Measurements from ENCODE around the gene CAPN10.

Gene CAPN10

DNA sequence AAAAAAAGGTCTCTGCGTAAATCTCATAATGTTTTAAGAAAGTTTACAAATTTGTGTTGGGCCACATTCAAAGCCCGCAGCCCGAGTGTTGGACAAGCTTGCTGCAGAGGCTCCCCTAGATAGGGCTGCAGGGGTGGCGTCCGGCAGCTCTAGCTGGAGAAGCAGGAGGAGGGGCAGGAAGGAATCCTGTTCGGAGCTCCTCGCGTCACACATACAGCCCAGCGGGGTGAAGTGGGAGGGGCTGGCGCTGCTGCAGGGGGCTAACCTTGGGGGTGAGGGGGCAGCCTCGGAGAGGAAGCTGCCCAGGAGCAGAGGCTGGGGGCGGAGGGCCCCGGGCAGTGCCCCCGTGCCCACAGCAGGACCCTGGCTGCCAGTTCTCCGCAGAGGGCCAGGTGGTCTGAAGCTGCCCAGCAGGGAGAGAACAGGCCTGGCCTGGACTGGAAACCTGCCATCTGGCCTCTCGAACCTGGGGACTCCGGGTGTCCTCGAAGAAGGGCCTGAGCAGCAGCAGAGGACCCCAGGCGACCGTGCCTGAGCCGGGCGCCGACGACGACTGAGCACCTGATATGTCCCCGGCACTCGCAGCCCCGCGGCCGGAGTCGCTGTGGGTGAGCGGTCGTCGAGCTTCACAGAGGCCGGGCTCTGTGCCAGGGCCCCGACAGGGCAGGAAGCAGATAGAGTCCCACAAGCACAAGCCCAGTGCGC lies 36.1 kb downstream of the CAPN10 start:
- peak in 1 of 2 donors; percentile 50 for DNase-seq (ENCODE audit: low read depth in 2 of 2)

DNA sequence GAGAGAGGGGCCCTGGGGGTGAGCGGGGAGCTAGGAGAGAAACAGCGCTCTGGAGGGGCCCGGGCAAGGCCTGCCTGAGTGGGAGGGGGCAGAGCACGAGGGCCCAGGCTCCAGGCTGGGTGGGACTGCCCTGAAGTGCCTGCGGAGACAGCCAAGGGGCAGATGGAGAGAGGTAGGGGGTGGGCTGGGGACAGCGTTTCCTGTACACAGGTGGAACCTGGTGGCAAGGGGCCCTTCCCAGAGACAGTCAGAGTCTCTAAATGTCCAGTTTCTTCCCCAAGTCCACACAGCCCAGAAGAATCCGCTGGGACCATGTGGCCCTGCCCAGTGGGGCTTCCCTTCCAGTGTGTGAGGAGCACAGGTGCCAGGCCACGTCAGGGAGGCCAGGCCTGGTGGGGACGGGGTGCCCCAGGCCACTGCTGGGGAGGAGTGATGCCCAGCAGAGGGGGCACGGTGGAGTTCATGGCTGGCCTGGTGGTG lies 37.0 kb downstream of the CAPN10 start:
- no peak for DNase-seq (ENCODE audit: low read depth in 2 of 2)

DNA sequence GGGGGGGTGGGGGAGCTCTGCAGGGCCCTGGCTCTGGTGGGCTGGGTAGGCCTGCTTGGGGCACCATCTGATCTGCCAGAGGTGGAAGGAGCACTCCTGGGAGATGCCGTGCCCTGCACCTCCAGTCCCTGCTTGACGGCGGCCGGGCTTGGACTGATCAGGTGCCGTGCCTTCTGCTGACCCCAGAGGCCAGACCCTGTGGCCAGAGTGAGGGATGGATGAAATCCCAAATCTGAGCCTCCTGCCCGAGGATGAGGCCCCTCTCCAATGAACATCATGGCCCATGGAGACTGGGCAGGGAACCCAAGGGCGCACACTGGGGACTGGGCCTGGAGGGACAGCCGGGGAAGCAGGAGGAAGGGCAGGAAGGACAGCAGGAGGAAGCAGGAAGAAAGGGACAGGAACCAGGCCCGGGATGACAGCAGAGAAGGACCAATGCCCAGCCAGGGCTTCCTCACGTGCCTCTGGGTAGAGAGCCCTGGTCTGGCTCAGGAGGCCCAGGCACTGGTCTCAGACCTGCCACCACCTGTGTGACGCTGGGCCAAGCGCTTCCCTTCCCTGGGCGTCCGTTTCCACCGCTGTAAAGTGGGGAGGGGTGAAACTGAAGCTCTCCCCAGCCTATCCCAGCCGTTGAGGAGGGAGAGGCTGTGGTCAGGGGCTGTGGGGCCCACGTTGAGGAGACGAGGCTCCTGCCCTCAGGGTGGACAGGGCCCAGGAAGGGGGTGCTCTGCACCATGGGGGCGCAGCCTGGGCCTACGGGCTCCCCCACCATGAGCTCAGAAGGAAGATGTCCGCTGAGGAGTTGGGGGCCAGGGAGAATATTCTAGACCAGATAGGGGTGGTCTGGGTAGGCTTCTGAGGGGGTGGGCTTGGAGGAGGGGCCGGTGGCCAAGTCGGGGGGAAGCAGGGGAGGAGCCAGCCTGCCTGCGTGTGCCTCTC lies 37.7 kb downstream of the CAPN10 start:
- DNase-seq (ENCODE audit: low read depth in 2 of 2), result no peak

DNA sequence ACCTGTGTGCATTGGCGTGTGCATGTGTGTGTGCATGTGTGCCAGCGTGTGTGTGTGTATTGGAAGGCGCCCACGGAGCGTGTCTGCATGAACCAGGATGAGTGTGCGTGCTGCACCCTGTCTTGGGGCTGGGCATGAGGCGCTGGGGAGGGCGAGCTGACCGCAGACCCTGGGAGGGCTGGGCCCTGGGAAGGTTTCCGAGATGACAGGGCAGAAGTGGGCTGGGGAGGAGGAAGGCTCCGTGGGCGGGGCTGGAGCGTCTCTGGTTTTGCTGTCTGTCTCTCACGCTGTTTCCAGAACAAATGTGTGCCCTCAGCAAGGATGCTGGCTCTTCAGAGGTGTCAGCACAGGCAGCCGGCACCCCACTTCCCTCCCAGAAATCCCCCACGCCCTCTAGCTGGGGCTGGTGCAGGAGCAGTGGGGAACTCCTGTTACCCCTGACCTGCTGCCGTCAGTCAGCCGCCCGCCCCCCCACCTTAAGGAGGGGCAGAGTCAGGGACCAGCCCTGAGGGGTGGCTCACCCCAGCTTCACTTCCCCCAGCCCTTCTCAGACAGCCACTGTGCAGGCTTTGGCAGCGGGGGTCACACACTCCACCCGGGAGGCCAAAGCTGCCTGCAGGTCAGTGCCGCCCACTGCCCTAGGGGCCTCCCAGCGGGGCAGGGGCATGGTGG lies 38.6 kb downstream of the CAPN10 start, which contains the start of gene GPR35:
Gene GPR35 (plus strand): TSS at position 531 of the 672 bp plus-strand sequence. CDS start 4,473 bp downstream, outside the sequence.
- DNase-seq (ENCODE audit: low read depth in 2 of 2), result peak; percentile 53 to 79

DNA sequence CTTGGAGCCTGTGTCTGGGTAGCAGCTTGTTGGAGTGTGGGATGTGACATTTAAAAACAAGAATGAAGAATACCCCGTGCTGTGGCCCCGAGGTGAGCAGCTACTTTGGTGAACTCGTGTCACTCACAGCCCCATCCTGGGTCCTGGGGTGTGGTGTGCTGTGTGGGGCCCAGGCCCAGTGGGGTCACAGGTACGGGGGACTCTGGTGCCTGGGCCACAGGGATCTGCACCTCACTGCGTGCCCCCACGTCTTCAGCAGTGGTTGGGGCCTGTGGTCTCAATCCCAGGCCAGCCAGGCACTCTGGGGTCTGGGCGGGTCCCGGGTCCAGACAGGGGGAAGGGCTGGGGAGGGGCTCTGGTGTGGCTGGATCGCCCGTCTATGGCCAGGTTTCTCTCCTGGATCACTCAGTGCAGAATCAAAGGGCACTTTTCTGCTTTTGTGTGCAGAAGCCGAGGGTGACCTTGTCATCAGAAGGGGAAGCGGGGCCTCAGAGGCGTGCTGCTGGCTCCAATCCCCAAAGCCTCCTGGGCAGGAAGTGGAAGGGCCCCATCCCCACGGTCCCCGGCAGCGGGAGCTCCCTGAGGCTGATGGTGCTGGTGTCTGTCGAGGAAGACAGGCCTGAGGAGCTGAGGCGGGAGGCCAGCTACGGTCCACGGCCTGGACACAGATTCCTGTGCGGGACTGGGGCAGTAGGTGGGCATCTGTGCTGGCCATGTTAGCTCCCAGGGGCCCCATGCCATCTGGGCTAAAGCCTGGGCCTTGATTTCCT lies 40.2 kb downstream of the CAPN10 start:
- DNase-seq (ENCODE audit: low read depth in 2 of 2), result no peak

DNA sequence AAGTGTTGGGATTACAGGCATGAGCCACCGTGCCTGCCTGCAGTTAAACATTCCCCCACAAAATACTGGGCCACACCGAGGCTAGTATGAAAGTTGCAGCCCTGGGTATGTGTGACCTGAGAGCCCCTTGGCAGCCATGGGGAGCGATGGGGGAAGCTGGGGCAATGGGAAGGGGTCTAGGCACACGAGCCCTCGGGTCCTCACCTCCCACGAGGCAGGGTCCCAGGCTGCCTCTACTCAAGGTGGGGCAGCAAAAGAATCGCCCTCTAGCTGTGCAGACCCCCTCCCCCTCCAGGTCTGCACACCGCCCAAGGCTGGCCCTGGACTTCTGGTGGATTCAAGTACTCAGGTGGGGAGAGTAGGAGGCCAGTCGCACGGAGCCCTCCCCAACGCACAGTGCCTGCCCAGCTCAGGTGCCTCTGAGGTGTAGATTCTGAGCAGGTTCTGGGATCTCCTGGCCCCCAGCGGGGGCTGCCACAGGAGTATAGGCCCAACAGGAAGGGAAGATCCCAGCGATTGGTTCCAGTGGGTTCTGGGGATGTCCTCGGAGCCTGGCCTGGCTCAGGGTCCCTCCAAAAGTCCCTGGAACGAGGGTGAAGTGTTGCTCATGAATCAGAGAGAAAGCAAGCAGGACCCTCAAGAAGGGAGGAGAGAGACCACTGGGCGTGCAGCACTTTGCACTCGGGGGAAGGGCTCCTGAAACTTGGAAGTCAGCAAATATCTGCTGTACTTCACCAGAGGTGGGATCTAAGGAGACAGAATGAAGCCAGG lies 41.4 kb downstream of the CAPN10 start:
- DNase-seq (ENCODE audit: low read depth in 2 of 2), result no peak

DNA sequence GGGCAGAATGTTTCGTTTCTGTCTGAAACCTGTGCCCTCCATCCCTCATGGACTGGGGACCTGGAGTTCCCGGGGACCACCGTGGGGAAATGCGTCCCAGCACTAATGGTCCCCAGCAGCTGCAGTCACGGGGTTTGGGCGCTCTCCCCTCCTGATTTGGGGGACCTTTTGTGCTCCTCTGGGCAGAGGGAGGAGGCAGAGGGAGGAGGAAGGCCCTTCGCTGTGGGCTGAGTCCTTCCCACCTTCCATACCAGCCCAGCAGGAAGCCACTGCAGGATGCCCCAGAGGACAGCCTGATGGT lies 41.9 kb downstream of the CAPN10 start:
- no peak for DNase-seq (ENCODE audit: low read depth in 2 of 2)

DNA sequence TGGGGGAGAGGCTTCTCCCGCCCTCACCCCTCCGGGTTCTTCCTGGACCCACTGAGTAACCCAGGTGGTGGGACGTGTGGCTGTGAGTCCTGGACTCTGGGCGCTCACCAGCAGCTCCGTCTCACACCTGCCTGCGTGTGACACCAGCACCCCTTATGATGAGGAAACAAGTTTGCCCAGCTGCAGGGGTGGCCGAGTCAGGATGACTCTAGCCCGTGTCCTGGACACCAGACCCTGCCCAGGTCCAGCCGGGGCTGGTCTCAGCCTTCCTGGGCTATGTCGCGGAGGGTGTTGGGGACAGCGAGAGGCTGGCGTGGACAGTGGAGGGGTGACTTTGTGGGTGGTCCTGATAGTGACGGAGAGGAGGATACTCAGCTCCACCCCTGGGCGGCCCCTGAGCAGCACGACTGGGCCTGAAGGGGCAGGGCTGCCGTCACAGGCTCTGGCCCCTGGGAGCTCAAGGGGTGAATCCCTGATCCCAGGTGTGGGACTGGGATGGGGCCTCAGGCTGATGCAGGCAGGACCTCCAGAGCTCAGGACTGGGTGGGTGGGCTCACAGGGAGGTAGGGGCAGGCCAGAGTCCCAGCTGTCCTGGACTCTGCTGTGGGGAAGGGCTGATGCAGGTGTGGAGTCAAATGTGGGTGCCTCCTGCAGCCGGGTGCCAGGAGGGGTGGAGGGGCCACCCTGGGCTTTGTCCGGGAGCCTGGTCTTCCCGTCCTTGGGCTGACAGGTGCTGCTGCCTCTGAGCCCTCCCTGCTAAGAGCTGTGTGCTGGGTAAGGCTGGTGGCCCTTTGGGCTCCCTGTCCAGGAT lies 42.5 kb downstream of the CAPN10 start:
- DNase-seq (ENCODE audit: low read depth in 2 of 2), result no peak

DNA sequence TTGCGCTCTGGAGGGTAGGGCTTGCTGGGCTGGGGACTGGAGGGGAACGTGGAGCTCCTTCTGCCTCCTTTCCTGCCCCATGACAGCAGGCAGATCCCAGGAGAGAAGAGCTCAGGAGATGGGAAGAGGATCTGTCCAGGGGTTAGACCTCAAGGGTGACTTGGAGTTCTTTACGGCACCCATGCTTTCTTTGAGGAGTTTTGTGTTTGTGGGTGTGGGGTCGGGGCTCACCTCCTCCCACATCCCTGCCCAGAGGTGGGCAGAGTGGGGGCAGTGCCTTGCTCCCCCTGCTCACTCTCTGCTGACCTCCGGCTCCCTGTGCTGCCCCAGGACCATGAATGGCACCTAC lies 43.1 kb downstream of the CAPN10 start:
- no peak for DNase-seq (ENCODE audit: low read depth in 2 of 2)

DNA sequence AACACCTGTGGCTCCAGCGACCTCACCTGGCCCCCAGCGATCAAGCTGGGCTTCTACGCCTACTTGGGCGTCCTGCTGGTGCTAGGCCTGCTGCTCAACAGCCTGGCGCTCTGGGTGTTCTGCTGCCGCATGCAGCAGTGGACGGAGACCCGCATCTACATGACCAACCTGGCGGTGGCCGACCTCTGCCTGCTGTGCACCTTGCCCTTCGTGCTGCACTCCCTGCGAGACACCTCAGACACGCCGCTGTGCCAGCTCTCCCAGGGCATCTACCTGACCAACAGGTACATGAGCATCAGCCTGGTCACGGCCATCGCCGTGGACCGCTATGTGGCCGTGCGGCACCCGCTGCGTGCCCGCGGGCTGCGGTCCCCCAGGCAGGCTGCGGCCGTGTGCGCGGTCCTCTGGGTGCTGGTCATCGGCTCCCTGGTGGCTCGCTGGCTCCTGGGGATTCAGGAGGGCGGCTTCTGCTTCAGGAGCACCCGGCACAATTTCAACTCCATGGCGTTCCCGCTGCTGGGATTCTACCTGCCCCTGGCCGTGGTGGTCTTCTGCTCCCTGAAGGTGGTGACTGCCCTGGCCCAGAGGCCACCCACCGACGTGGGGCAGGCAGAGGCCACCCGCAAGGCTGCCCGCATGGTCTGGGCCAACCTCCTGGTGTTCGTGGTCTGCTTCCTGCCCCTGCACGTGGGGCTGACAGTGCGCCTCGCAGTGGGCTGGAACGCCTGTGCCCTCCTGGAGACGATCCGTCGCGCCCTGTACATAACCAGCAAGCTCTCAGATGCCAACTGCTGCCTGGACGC lies 43.6 kb downstream of the CAPN10 start:
- no peak for DNase-seq (ENCODE audit: low read depth in 2 of 2)

DNA sequence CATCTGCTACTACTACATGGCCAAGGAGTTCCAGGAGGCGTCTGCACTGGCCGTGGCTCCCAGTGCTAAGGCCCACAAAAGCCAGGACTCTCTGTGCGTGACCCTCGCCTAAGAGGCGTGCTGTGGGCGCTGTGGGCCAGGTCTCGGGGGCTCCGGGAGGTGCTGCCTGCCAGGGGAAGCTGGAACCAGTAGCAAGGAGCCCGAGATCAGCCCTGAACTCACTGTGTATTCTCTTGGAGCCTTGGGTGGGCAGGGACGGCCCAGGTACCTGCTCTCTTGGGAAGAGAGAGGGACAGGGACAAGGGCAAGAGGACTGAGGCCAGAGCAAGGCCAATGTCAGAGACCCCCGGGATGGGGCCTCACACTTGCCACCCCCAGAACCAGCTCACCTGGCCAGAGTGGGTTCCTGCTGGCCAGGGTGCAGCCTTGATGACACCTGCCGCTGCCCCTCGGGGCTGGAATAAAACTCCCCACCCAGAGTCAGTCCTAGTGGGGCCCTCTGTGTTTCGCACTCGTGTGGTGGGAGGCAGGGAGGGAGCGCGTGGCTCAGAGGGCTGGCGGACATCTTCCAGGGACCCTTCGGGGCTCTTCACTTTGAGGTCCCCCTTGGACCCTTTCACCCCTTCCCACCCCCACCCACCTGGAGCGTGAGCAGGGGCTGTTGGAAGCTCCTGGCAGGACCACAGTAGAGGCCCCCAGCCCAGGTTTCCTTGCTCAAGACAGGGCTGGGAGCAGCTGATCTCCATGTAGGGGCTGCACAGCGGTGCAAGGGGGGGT lies 44.4 kb downstream of the CAPN10 start:
- no peak for DNase-seq (ENCODE audit: low read depth in 2 of 2)

DNA sequence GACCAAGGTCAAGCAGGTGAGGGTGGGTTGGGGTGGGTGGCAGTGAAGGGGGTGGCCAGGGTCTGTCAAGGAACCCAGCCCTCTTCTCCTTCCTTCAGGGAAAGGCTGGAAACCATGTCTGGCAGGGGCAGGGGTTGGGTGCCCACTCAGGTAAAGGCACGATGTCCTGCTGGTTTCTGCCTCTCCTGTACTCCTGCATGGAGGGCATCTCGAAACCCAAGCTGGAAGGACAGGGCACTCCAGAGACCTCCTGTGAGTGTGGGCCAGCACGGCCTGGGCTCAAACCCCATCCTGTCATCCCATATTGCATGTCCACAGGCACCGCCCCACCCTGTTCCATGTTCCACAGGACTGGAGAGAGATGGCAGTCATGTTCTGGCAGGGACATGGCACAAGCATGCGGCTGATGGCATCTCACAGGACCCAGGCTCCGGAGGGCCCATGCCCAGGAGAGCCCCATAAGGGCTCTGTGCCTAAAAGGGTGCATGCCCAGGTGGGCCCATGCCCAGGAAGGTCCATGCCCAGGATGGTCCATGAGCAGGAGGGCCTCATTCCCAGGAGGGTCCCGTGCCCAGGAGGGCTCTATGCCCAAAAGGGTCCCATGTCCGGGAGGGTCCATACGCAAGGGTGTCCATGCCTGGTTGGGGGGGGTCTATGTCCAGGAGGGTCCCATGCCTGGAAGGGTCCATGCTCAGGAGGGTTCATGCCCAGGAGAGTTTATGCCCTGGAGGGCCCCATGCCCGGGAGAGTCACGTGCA lies 45.2 kb downstream of the CAPN10 start:
- DNase-seq (ENCODE audit: low read depth in 2 of 2), result no peak

DNA sequence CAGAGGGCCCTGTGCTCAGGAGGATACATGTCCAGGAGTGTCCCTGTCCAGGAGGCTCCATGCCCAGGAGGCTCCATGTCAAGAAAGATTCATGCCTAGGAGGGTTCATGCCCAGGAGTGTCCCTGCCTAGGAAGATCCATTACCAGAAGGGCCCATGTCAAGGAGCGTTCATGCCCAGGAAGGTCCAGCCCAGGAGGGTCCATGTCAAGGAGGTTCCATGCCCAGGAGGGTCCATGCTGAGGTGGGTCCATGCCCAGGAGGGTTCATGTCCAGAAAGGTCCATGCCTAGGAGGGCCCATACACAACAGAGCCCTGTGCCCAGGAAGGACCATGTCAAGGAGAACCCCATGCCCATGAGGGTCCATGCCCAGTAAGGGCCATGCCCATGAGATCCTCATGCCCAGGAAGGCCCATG lies 45.8 kb downstream of the CAPN10 start:
- no peak for DNase-seq (ENCODE audit: low read depth in 2 of 2)

DNA sequence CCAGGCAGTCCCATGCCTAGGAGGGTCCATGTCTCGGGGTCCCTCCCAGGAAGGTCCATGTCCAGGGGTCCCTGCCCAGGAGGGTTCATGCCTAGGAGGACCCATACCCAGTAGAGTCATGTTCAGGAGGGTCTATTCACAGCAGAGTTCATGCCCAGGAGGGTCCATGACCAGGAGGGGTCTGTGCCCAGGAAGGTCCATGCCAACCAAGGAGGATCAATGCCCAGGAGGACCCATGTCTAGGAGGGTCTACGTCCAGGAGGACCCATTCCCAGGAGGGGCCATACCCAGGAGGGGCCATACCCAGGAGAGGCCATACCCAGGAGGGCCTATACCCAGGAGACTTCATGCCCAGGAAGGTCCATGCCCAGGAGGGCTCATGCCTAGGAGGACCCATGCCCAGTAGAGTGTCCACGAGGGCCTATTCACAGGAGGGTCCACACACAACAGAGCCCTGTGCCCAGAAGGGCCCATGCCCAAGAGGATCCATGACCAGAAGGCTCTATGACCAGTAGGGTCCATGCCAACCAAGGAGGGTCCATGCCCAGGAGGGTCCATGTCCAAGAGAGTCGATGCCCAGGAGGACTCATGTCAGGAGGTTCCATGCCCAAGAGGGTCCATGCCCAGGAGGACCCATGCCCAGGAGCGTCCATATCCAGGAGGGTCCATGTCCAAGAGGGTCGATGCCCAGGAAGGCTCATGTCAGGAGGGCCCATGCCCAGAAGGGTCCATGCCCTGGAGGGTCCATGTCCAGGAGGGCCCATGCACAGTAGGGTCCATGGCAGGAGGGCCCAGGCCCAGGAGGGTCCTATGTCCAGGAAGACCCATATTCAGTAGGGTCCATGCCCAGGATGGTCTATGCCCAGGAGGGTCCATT lies 48.8 kb downstream of the CAPN10 start:
- no peak for DNase-seq (ENCODE audit: low read depth in 2 of 2)

DNA sequence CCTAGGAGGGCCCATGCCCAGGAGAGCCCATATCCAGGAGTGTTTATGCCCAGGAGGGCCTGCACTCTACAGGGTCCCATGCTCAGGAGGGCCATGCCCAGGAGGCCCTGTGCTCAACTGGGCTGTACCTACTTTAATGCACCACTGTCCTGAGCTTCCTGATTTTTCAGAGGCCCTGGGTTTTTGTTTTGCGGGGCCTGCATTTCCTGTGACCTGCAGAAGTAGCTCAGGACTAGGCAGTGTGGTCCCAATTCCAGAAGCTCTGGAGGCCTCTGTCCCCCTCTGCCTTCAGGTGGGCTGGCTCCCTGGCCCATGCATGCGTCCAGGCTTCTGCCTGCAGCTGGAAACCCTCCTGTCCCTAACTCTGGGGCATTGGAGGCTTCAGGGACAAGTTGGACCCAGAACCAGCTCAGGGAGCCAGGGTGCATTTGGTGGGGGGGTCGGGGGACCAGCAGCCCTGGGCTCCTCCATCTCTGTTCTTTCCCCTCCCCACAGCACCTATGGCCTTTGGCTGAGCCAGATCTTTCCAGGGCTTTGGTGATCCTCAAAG lies 49.5 kb downstream of the CAPN10 start:
- no peak for DNase-seq (ENCODE audit: low read depth in 2 of 2)

DNA sequence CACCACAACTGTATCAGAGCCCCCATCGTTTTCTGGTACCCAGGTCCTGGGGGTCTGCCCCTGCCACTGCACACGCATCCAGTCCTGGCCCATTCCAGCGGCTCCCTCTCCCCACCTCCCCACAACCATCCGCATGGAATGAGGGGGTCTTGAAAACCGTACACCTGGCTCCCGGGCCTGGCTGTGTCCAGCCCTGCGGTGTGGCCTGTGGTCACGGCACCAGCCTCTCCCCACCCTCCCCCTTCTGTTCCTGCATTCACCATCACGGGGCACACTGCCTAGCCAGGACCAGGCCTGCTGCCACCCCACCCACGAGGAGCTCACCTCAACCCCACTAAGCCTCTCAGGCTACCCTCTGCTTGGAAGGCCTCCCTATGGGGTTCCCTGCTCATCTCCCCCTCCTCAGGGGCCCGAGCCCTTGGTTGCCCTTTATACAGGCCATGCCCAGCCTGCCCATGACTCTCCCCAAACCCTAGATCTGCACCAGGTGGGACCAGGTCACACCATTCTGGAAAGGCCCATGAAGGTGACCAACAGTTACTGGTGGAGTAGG lies 50.1 kb downstream of the CAPN10 start:
- DNase-seq (ENCODE audit: low read depth in 2 of 2), result no peak
